Lower leg skin (tissue), 3 donors: ENCODE results near the gene ENO2.

Experiments
- CTCF ChIP-seq, 3 donors: fragments of 450-650 bp; IDR thresholded peaks; one replicate each; pipeline ENCODE4 v1.5.1; 2016; ENCODE audit warnings: antibody characterized with exemption in 3 of 3, mild to moderate bottlenecking in 3 of 3, moderate library complexity in 2 of 3
- POLR2A ChIP-seq, 2 donors: fragments of 450-650 bp; IDR thresholded peaks; one replicate each; pipeline ENCODE4 v1.6.1; 2016 to 2017; ENCODE audit warnings: antibody characterized with exemption in 2 of 2, mild to moderate bottlenecking in 1 of 2, moderate library complexity in 1 of 2

DNA sequence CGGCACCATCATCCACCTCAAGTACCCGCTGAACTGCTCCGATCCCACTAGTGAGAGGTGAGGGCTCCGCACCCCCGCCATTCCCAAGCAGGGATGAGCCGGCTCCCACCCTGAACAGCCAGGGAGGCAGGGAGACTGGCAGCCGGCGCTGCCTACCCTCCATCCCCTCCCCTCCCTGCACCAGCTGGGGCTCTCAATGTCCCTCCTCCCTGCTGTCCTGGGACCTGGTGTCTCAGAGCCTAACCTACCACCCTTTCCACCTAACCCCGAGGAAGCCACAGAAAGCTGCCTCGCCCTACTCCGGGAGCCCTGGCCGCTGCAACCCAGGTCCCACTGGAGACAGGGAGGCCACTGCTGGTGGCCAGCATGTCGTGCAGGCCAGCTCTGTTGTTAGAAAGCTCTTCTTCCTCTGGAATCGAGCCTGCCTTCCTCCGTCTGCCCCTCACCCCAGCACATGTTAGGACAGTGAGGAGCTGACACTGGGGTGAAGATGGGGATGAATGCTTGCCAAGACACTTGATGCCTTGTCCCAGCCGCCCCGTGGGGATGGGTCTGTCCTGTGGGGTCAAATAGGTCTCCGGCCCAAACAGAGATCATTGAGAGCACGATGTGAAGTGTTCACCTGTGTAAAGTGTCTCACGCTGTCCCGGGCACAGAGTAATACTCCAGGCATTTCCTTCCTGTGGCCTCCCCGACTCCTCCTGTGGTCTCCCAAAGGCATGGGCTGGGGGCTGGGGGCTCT, 37.9 kb downstream of the ENO2 start:
- TF ChIP-seq CTCF (IDR thresholded peaks at IDR 0.05) (no peak), POLR2A (IDR thresholded peaks at IDR 0.05) (no peak)
